Measurements from ENCODE around the gene C1QA. TPM values are rescaled to one million over a fixed set of nuclear protein-coding genes. Genes with fewer than 3 reads are reported as not detected.

The C1QA gene
- total and polyA plus RNA-seq, 8 donors: 2.9 to 127 (median 74.1) TPM

GRCh38 chr1:22629886-22630285, 6.5 kb upstream of the C1QA start:
- 41 to 54% (median 43%) methylated on average over 2 of the region's 2 CpGs for WGBS, 5 donors
- TF ChIP-seq POLR2A (IDR thresholded peaks at IDR 0.05) (no peak), CTCF (IDR thresholded peaks at IDR 0.05) (no peak), POLR2AphosphoS5 (IDR thresholded peaks at IDR 0.05) (no peak), EP300 (IDR thresholded peaks at IDR 0.05) (no peak)
- DNase-seq: no peak
- Histone ChIP-seq H3K27ac (no peak overlapping the region), H3K36me3 (no peaks in the 10 kb centered on the region), H3K27me3 (peaks cover 0 to 62% (median 18%) of the 10 kb centered on the region in 3 donors), H3K4me3 (no peak overlapping the region), H3K4me1 (peaks cover 0 to 7% (median 2%) of the 10 kb centered on the region in 4 donors), H3K9me3 (no peaks in the 10 kb centered on the region)
- intact Hi-C loops (cut with DNase I; ENCODE audit: low total_unique reads): no loop called here

GRCh38 chr1:22633697-22634463, 2.5 kb upstream of the C1QA start:
- H3K36me3 ChIP-seq: no peaks in the 10 kb centered on the region
- no peak overlapping the region for H3K27ac ChIP-seq
- WGBS, 5 donors: 75 to 92% (median 85%) methylated on average over 9 to 10 of the region's 10 CpGs
- no peaks in the 10 kb centered on the region for H3K9me3 ChIP-seq
- H3K4me3 ChIP-seq: no peak overlapping the region
- TF ChIP-seq CTCF (IDR thresholded peaks at IDR 0.05) (no peak), EP300 (IDR thresholded peaks at IDR 0.05) (no peak), POLR2A (IDR thresholded peaks at IDR 0.05) (no peak), POLR2AphosphoS5 (IDR thresholded peaks at IDR 0.05) (no peak)
- intact Hi-C loops (cut with DNase I; ENCODE audit: low total_unique reads): no loop called here
- no peak for DNase-seq
- no peaks in the 10 kb centered on the region for H3K4me1 ChIP-seq
- peaks cover 0 to 52% (median 0%) of the 10 kb centered on the region in 3 donors for H3K27me3 ChIP-seq

GRCh38 chr1:22635436-22635835, 992 bp upstream of the C1QA start:
- no peaks in the 10 kb centered on the region for H3K36me3 ChIP-seq
- TF ChIP-seq POLR2AphosphoS5 (IDR thresholded peaks at IDR 0.05) (no peak), CTCF (IDR thresholded peaks at IDR 0.05) (no peak), POLR2A (IDR thresholded peaks at IDR 0.05) (no peak), EP300 (IDR thresholded peaks at IDR 0.05) (no peak)
- WGBS, 5 donors: 48 to 67% (median 56%) methylated on average over 5 to 7 of the region's 7 CpGs
- intact Hi-C loops (cut with DNase I; ENCODE audit: low total_unique reads): no loop called here
- DNase-seq: no peak
- H3K4me1 ChIP-seq: no peaks in the 10 kb centered on the region
- no peak overlapping the region for H3K4me3 ChIP-seq
- H3K27ac ChIP-seq: no peak overlapping the region
- H3K9me3 ChIP-seq: no peaks in the 10 kb centered on the region
- peaks cover 0 to 53% (median 0%) of the 10 kb centered on the region in 3 donors for H3K27me3 ChIP-seq

- Histone ChIP-seq H3K9me3 (no peaks in the 10 kb centered on the region), H3K4me3 (peak overlapping the region in 3 of 4 donors; percentile 15 to 31 (median 24)), H3K27me3 (peaks cover 0 to 62% (median 0%) of the 10 kb centered on the region in 3 donors), H3K4me1 (peaks cover 0 to 4% (median 3%) of the 10 kb centered on the region in 4 donors), H3K27ac (peak overlapping the region in 2 of 5 donors; percentile 1 to 36), H3K36me3 (no peaks in the 10 kb centered on the region)
- WGBS, 5 donors: 33 to 73% (median 47%) methylated on average over 6 of the region's 6 CpGs
- DNase-seq: no peak
- TF ChIP-seq POLR2A (IDR thresholded peaks at IDR 0.05) (no peak), POLR2AphosphoS5 (IDR thresholded peaks at IDR 0.05) (no peak)
- intact Hi-C loops (cut with DNase I; ENCODE audit: low total_unique reads): no loop called here
Observed at GRCh38 chr1:22636927-22637326, 499 bp downstream of the C1QA start.
